Measurements from ENCODE around the gene SLC2A4. TPM values are rescaled to one million over a fixed set of nuclear protein-coding genes. Genes with fewer than 3 reads are reported as not detected.

The SLC2A4 gene
- total RNA-seq, 1 donor from 2014 or later: 34.4 TPM

DNA sequence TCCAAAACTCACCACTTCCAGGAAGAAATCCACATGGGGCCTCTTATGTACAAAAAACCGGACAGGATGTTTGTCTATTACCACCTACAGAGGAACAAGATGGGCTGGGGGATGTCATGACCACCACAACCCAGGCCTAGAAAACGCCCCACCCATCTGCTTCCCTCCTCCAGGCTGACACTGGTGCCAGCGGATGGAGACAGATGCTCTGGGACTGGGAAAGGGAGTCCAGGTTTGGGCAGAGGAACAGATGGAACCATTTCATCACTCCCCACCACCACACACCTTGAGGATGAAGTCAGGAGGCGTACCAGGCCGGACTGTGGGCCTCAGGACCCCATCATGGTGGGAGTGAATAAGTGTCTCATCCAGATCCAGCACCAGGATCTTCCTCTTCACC, 34.7 kb upstream of the SLC2A4 start:
- peak overlapping the region; percentile 100 for H3K27ac ChIP-seq (ENCODE audit: low read depth, low read length)
- H3K36me3 ChIP-seq (ENCODE audit: control insufficient read depth in 3 of 3, insufficient read depth in 3 of 3, low read length in 3 of 3): peaks cover 24 to 29% (median 26%) of the 10 kb centered on the region in 3 donors
- H3K9me3 ChIP-seq (ENCODE audit: control insufficient read depth in 3 of 3, low read length in 3 of 3): no peaks in the 10 kb centered on the region
- no peaks in the 10 kb centered on the region for H3K27me3 ChIP-seq (ENCODE audit: control insufficient read depth in 3 of 3, insufficient read depth in 3 of 3, low read length in 3 of 3)
- H3K4me3 ChIP-seq (ENCODE audit: low read length in 3 of 3): no peak overlapping the region
- H3K9ac ChIP-seq (ENCODE audit: low read depth in 1 of 3, low read length in 3 of 3): no peak overlapping the region
- peaks cover 38 to 49% (median 41%) of the 10 kb centered on the region in 3 donors for H3K4me1 ChIP-seq (ENCODE audit: control insufficient read depth in 3 of 3, insufficient read depth in 3 of 3, low read length in 3 of 3)

DNA sequence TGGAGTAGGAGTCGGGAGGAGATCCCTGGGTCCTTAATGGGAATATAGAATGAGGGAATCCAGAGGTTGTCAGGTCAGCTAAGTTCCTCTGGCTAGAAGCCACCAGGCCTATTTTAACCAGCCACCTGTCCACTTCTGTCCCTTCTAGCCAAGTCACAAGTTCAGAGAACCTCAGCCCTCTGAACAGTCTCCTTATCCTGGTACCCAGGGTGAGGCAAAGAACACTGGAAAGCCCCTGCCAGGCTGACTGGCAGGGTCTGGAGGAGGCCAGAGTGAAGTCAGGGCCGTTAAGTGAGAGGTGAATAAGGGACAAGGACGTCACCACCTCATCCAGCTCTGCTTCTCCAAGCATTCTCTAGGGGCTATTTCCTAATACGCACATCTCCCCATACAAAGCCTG, 32.7 kb upstream of the SLC2A4 start:
- no peaks in the 10 kb centered on the region for H3K27me3 ChIP-seq (ENCODE audit: control insufficient read depth in 3 of 3, insufficient read depth in 3 of 3, low read length in 3 of 3)
- peak overlapping the region; percentile 60 to 98 (median 96) for H3K9ac ChIP-seq (ENCODE audit: low read depth in 1 of 3, low read length in 3 of 3)
- peaks cover 26 to 31% (median 30%) of the 10 kb centered on the region in 3 donors for H3K36me3 ChIP-seq (ENCODE audit: control insufficient read depth in 3 of 3, insufficient read depth in 3 of 3, low read length in 3 of 3)
- peak overlapping the region; percentile 100 for H3K27ac ChIP-seq (ENCODE audit: low read depth, low read length)
- H3K4me1 ChIP-seq (ENCODE audit: control insufficient read depth in 3 of 3, insufficient read depth in 3 of 3, low read length in 3 of 3): peaks cover 41 to 51% (median 45%) of the 10 kb centered on the region in 3 donors
- peak overlapping the region; percentile 45 to 92 (median 64) for H3K4me3 ChIP-seq (ENCODE audit: low read length in 3 of 3)
- no peaks in the 10 kb centered on the region for H3K9me3 ChIP-seq (ENCODE audit: control insufficient read depth in 3 of 3, low read length in 3 of 3)

DNA sequence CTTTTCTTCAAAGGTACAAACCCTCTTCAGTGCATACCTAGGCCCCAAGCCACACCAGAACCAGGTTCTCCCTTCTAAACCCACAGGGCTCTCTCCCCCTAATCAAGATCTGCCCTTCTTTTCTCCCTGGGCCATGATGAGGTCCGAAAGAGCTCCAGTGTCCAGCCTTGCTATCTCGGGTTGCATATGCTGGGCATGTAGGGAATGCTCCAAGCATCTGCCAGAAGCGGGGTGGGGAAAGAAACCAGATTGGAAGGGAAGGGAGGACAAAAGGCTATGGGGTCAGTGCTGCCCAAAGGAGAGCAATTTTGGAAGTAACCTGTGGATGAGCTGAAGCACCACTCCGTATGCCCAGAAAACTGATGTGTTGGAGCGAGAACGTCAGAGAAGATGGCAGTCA, 32.3 kb upstream of the SLC2A4 start:
- peak overlapping the region; percentile 45 to 92 (median 64) for H3K4me3 ChIP-seq (ENCODE audit: low read length in 3 of 3)
- peaks cover 22 to 30% (median 30%) of the 10 kb centered on the region in 3 donors for H3K36me3 ChIP-seq (ENCODE audit: control insufficient read depth in 3 of 3, insufficient read depth in 3 of 3, low read length in 3 of 3)
- H3K4me1 ChIP-seq (ENCODE audit: control insufficient read depth in 3 of 3, insufficient read depth in 3 of 3, low read length in 3 of 3): peaks cover 39 to 47% (median 45%) of the 10 kb centered on the region in 3 donors
- H3K27ac ChIP-seq (ENCODE audit: low read depth, low read length): peak overlapping the region; percentile 100
- no peaks in the 10 kb centered on the region for H3K27me3 ChIP-seq (ENCODE audit: control insufficient read depth in 3 of 3, insufficient read depth in 3 of 3, low read length in 3 of 3)
- H3K9me3 ChIP-seq (ENCODE audit: control insufficient read depth in 3 of 3, low read length in 3 of 3): no peaks in the 10 kb centered on the region
- peak overlapping the region; percentile 60 to 98 (median 96) for H3K9ac ChIP-seq (ENCODE audit: low read depth in 1 of 3, low read length in 3 of 3)

DNA sequence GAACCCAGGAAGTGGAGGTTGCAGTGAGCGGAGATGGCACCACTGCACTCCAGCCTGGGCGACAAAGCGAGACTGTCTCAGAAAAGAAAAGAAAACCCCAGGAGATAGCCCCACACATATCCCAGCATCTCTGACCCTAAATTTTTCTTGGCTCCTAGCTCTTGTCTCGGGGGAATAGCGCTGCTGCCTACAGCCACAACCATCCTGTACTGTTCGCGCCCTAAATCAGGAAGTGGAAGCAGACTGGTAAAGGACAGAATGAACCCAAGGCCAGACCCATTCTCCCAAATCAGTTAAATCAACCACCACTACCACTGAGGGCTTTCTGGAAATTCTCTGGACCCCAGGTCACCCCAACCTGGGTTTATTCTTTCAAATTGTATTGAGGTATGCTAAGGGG, 31.7 kb upstream of the SLC2A4 start:
- H3K27me3 ChIP-seq (ENCODE audit: control insufficient read depth in 3 of 3, insufficient read depth in 3 of 3, low read length in 3 of 3): no peaks in the 10 kb centered on the region
- peaks cover 20 to 31% (median 30%) of the 10 kb centered on the region in 3 donors for H3K36me3 ChIP-seq (ENCODE audit: control insufficient read depth in 3 of 3, insufficient read depth in 3 of 3, low read length in 3 of 3)
- H3K9me3 ChIP-seq (ENCODE audit: control insufficient read depth in 3 of 3, low read length in 3 of 3): no peaks in the 10 kb centered on the region
- H3K9ac ChIP-seq (ENCODE audit: low read depth in 1 of 3, low read length in 3 of 3): peak overlapping the region; percentile 96 to 99 (median 98)
- peak overlapping the region; percentile 64 to 92 (median 76) for H3K4me3 ChIP-seq (ENCODE audit: low read length in 3 of 3)
- peaks cover 39 to 47% (median 45%) of the 10 kb centered on the region in 3 donors for H3K4me1 ChIP-seq (ENCODE audit: control insufficient read depth in 3 of 3, insufficient read depth in 3 of 3, low read length in 3 of 3)
- peak overlapping the region; percentile 100 for H3K27ac ChIP-seq (ENCODE audit: low read depth, low read length)

DNA sequence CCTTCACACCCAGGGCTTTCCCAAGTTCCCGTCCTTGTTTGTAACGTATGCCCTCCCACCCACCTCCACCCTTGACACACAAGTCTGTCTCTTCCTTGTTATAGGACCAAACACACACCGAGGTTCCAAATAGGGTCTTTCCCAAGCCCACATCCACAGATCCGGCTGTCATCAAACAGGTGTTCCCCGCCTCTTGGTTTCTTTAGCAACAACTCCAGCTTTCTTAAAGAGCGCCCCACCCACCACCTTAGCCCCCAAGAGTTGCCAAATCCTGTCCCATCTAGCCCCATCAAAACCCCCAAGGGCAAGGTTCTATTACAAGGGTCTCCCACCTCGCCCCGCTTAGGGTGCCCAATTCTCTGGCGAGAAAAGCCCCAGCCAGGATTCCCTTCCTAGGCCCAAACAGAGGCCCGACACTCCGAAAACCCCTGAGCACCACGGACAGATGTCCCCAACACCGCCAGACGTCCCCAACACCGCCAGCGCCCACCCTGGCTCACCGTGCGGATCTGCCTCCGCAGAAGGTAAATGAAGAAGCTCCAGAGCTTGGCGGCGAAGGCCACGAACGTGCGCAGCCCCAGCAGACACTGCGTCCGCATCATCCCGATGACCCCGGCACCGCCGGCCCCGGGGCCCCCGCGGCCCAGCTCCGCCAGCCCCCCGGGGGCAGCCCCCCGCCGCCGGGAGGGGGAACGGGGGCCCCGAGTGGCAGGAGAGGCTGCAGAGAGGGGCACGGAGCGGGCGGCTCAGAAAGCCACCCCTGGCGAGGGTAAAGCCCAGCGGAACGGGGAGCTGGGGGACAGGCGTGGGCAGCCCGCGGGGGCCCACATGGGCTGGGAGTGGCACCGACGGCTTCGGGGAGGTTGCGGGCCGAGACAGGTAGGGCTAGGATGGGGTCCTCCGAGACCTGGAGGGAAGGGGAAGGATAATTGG, 30.6 kb upstream of the SLC2A4 start:
- Histone ChIP-seq H3K27ac (ENCODE audit: low read depth, low read length) (peak overlapping the region; percentile 100), H3K36me3 (ENCODE audit: control insufficient read depth in 3 of 3, insufficient read depth in 3 of 3, low read length in 3 of 3) (peaks cover 21 to 30% (median 30%) of the 10 kb centered on the region in 3 donors), H3K4me1 (ENCODE audit: control insufficient read depth in 3 of 3, insufficient read depth in 3 of 3, low read length in 3 of 3) (peaks cover 39 to 47% (median 45%) of the 10 kb centered on the region in 3 donors), H3K27me3 (ENCODE audit: control insufficient read depth in 3 of 3, insufficient read depth in 3 of 3, low read length in 3 of 3) (no peaks in the 10 kb centered on the region), H3K9me3 (ENCODE audit: control insufficient read depth in 3 of 3, low read length in 3 of 3) (no peaks in the 10 kb centered on the region), H3K9ac (ENCODE audit: low read depth in 1 of 3, low read length in 3 of 3) (peak overlapping the region; percentile 96 to 99 (median 98)), H3K4me3 (ENCODE audit: low read length in 3 of 3) (peak overlapping the region; percentile 64 to 92 (median 85))

DNA sequence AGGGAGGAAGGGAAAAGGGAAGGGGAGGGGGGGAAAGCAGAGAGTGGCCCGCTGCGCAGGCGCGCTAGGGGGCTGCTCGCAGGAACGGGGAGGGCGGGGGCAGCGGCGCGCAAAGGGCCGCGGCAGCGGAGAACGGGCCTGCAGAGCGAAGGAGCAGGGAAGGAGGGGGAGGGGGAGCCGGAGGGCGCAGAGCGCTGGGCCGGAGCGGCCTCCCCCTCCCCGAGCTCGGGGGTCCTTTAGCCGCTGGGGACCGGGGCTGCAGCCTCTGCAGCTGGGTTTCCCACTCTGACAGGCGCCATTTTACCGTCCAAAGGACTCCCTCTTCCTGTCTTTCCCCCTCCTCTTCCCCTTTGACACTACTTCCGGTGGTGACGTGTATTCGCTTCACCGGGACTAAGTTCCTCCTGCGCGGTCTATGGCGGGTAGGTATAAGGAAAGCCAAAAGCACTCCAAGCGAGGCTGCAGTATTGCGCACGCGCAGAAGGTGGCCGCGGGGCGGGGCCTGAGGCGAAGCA, 29.8 kb upstream of the SLC2A4 start, which contains the start of gene CTDNEP1:
Gene CTDNEP1, minus strand, starts transcription at position 74 of the 515 bp plus-strand sequence. CDS start 438 bp downstream, outside the sequence.
- H3K27ac ChIP-seq (ENCODE audit: low read depth, low read length): peak within 1 kb of the TSS; percentile 100
- H3K4me1 ChIP-seq (ENCODE audit: control insufficient read depth in 3 of 3, insufficient read depth in 3 of 3, low read length in 3 of 3): peaks cover 39 to 47% (median 45%) of the 10 kb centered on the region in 3 donors
- H3K9me3 ChIP-seq (ENCODE audit: control insufficient read depth in 3 of 3, low read length in 3 of 3): no peaks in the 10 kb centered on the region
- H3K9ac ChIP-seq (ENCODE audit: low read depth in 1 of 3, low read length in 3 of 3): peak within 1 kb of the TSS; percentile 98 to 99 (median 99)
- H3K27me3 ChIP-seq (ENCODE audit: control insufficient read depth in 3 of 3, insufficient read depth in 3 of 3, low read length in 3 of 3): no peaks in the 10 kb centered on the region
- H3K36me3 ChIP-seq (ENCODE audit: control insufficient read depth in 3 of 3, insufficient read depth in 3 of 3, low read length in 3 of 3): peaks cover 19 to 30% (median 27%) of the 10 kb centered on the region in 3 donors
- H3K4me3 ChIP-seq (ENCODE audit: low read length in 3 of 3): peak within 1 kb of the TSS; percentile 64 to 92 (median 89)

DNA sequence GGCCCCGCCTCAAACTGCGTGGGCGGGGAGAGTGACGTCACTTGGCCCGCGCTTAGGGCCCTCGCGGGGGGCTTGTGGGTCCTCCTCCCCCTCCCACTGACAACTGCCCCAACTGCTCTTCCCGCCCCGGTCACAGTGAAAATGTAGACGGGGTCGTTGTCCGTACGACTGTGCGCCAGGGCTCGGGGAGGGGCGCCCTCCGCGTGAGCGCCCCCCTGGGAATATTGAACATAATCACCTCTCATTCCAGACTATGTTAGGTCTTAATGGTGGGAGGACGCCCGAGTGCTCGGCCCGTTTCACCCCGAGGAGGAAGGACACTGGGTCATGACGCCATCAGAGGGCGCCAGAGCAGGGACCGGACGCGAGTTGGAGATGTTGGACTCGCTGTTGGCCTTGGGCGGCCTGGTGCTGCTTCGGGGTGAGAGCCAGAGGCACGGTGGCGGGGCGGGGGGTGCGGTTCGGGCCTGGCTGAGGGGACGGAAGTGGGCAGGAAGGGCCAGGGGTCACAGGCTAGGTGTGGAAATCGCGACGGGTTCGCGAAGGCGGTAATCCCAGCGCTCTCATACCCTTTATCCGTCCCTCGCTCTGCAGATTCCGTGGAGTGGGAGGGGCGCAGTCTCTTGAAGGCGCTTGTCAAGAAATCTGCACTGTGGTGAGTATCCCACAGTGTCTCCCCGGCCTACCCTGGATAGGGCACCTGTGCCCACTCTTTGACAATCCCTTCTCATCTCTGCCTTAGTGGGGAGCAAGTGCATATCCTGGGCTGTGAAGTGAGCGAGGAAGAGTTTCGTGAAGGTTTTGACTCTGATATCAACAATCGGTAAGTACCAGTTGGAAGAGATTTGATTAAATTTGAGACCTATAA, 29.1 kb upstream of the SLC2A4 start, which contains the start of gene ELP5:
Gene ELP5, plus strand, starts transcription at position 40 of the 868 bp plus-strand sequence. Its CDS starts 336 bp downstream, at position 376.
- Histone ChIP-seq H3K9me3 (ENCODE audit: control insufficient read depth in 3 of 3, low read length in 3 of 3) (no peaks in the 10 kb centered on the region), H3K4me1 (ENCODE audit: control insufficient read depth in 3 of 3, insufficient read depth in 3 of 3, low read length in 3 of 3) (peaks cover 38 to 41% (median 41%) of the 10 kb centered on the region in 3 donors)

DNA sequence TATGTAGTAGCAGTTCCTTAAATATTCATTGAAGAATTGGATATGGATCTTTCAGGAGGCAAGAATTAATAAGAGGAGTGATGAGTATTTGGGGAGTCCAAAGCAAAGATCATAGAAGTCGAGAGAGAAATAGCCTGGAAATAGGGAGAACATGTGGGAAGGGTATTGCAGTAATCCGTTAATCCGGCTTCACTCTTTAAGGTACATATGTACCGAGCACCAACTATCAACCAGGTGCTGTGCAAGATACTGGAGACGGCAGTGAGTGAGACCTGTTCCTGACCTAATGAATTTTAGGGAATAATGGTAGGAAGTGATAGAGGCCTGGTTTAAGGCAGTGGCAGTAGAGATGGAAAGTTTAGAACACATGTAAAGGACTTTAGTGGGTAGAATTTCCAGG, 28.4 kb upstream of the SLC2A4 start:
- peak overlapping the region; percentile 100 for H3K27ac ChIP-seq (ENCODE audit: low read depth, low read length)
- H3K27me3 ChIP-seq (ENCODE audit: control insufficient read depth in 3 of 3, insufficient read depth in 3 of 3, low read length in 3 of 3): no peaks in the 10 kb centered on the region
- no peaks in the 10 kb centered on the region for H3K9me3 ChIP-seq (ENCODE audit: control insufficient read depth in 3 of 3, low read length in 3 of 3)
- peaks cover 25 to 37% (median 30%) of the 10 kb centered on the region in 3 donors for H3K36me3 ChIP-seq (ENCODE audit: control insufficient read depth in 3 of 3, insufficient read depth in 3 of 3, low read length in 3 of 3)
- H3K9ac ChIP-seq (ENCODE audit: low read depth in 1 of 3, low read length in 3 of 3): peak overlapping the region; percentile 98 to 99 (median 99)
- H3K4me3 ChIP-seq (ENCODE audit: low read length in 3 of 3): peak overlapping the region; percentile 64 to 92 (median 89)
- peaks cover 32 to 36% (median 35%) of the 10 kb centered on the region in 3 donors for H3K4me1 ChIP-seq (ENCODE audit: control insufficient read depth in 3 of 3, insufficient read depth in 3 of 3, low read length in 3 of 3)

More for the DNA sequence above, 29.1 kb upstream of the SLC2A4 start, which contains the start of gene ELP5:
- peaks cover 22 to 31% (median 30%) of the 10 kb centered on the region in 3 donors for H3K36me3 ChIP-seq (ENCODE audit: control insufficient read depth in 3 of 3, insufficient read depth in 3 of 3, low read length in 3 of 3)
- peak within 1 kb of the TSS; percentile 100 for H3K27ac ChIP-seq (ENCODE audit: low read depth, low read length)
- H3K27me3 ChIP-seq (ENCODE audit: control insufficient read depth in 3 of 3, insufficient read depth in 3 of 3, low read length in 3 of 3): no peaks in the 10 kb centered on the region
- H3K9ac ChIP-seq (ENCODE audit: low read depth in 1 of 3, low read length in 3 of 3): peak within 1 kb of the TSS; percentile 98 to 99 (median 99)
- peak within 1 kb of the TSS; percentile 64 to 92 (median 89) for H3K4me3 ChIP-seq (ENCODE audit: low read length in 3 of 3)

DNA sequence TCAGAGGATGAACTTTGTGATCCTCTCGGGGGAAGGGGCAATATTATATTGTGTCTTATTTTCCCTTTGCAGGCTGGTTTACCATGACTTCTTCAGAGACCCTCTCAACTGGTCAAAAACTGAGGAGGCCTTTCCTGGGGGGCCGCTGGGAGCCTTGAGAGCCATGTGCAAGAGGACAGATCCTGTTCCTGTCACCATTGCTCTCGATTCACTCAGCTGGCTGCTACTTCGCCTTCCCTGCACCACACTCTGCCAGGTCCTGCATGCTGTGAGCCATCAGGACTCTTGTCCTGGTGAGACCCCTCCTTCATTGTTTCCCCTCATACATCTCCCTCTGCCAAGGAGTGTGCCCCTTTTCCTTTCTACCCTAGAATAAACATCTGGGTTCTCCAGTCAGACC, 27.0 kb upstream of the SLC2A4 start:
- Histone ChIP-seq H3K4me3 (ENCODE audit: low read length in 3 of 3) (no peak overlapping the region), H3K9me3 (ENCODE audit: control insufficient read depth in 3 of 3, low read length in 3 of 3) (no peaks in the 10 kb centered on the region), H3K4me1 (ENCODE audit: control insufficient read depth in 3 of 3, insufficient read depth in 3 of 3, low read length in 3 of 3) (peaks cover 22 to 25% (median 24%) of the 10 kb centered on the region in 3 donors), H3K36me3 (ENCODE audit: control insufficient read depth in 3 of 3, insufficient read depth in 3 of 3, low read length in 3 of 3) (peaks cover 37 to 50% (median 43%) of the 10 kb centered on the region in 3 donors), H3K9ac (ENCODE audit: low read depth in 1 of 3, low read length in 3 of 3) (no peak overlapping the region), H3K27ac (ENCODE audit: low read depth, low read length) (no peak overlapping the region), H3K27me3 (ENCODE audit: control insufficient read depth in 3 of 3, insufficient read depth in 3 of 3, low read length in 3 of 3) (no peaks in the 10 kb centered on the region)

Measured in skeletal muscle tissue (tissue), 4 donors.